H1 (cell line): ENCODE data around the gene JPT2. TPM values are rescaled to one million over a fixed set of nuclear protein-coding genes. Genes with fewer than 3 reads are reported as not detected.

Experiments
- CTCF ChIA-PET: fragments of 300-600 bp; sonication (Branson Sonifier 250); formaldehyde crosslinking; loops from one replicate; lab custom pipeline; 2021; ENCODE audit not compliant: partially characterized antibody; lab: Charles Lee
- POLR2A ChIA-PET: fragments of 300-600 bp; sonication (Branson Sonifier 250); formaldehyde crosslinking; loops from one replicate; lab custom pipeline; 2021; ENCODE audit warnings: inconsistent platforms; ENCODE audit not compliant: partially characterized antibody; lab: Charles Lee
- DNase-seq, 2 experiments: peaks; one replicate each; pipeline versions ENCODE4 v3.0.0 to v3.0.0-alpha.2; 2010 to 2022; ENCODE audit warnings: low spot score in 2 of 2, low read depth in 1 of 2, mixed read lengths in 1 of 2
- FAIRE-seq: peaks from 2 replicates; lab custom pipeline; 2011; peaks lifted over from hg19 to GRCh38; lab: Jason Lieb, UNC
- H2AFZ ChIP-seq: 2 replicates; pipeline ENCODE4 v1.8.1; 2012; ENCODE audit warnings: low read length, inconsistent platforms
- H2AK5ac ChIP-seq: 2 replicates; pipeline ENCODE4 v1.6.1; 2013; ENCODE audit warnings: low read depth, low read length
- H2BK120ac ChIP-seq: replicated peaks from 2 replicates; pipeline ENCODE3; 2013; ENCODE audit warnings: low read depth, low read length, inconsistent platforms
- H2BK12ac ChIP-seq: 2 replicates; pipeline ENCODE4 v1.6.1; 2013; ENCODE audit warnings: low read depth, low read length
- H2BK15ac ChIP-seq: 2 replicates; pipeline ENCODE4 v1.6.1; 2013; ENCODE audit warnings: low read length
- H2BK20ac ChIP-seq: 2 replicates; pipeline ENCODE4 v1.6.1; 2013; ENCODE audit warnings: low read length
- H2BK5ac ChIP-seq: 2 replicates; pipeline ENCODE4 v1.6.1; 2013; ENCODE audit warnings: low read depth, low read length
- H3K14ac ChIP-seq: 2 replicates; pipeline ENCODE4 v1.6.1; 2013; ENCODE audit warnings: inconsistent platforms; ENCODE audit not compliant: insufficient read length
- H3K18ac ChIP-seq: 2 replicates; pipeline ENCODE4 v1.6.1; 2013; ENCODE audit warnings: low read length; ENCODE audit errors: extremely low read depth
- H3K23ac ChIP-seq: 2 replicates; pipeline ENCODE4 v1.6.1; 2013; ENCODE audit warnings: inconsistent platforms; ENCODE audit not compliant: insufficient read length
- H3K23me2 ChIP-seq: 2 replicates; pipeline ENCODE4 v1.6.1; 2013; ENCODE audit warnings: low read depth, low read length
- H3K27ac ChIP-seq: 2 replicates; pipeline ENCODE4 v1.6.1; 2011; ENCODE audit warnings: low read depth, low read length, inconsistent platforms
- H3K27me3 ChIP-seq, 4 experiments: replicated peaks in 1 of 4; 1 replicate in 1 of 4; 2 replicates in 3 of 4; pipeline versions ENCODE4 v1.6.1 to v1.8.1; 2011 to 2013; ENCODE audit warnings: low read length in 3 of 4, mild to moderate bottlenecking in 3 of 4, inconsistent platforms in 2 of 4, mixed read lengths in 2 of 4, moderate library complexity in 1 of 4; ENCODE audit not compliant: control insufficient read depth in 3 of 4, insufficient read depth in 3 of 4; ENCODE audit errors: extremely low read depth in 1 of 4
- H3K36me3 ChIP-seq, 4 experiments: 2 replicates each; pipeline versions ENCODE4 v1.6.1 to v1.8.1; 2011 to 2013; ENCODE audit warnings: mild to moderate bottlenecking in 4 of 4, low read length in 3 of 4, moderate library complexity in 2 of 4, control low read depth in 1 of 4, inconsistent platforms in 1 of 4; ENCODE audit not compliant: insufficient read depth in 4 of 4, control insufficient read depth in 2 of 4
- H3K4ac ChIP-seq: replicated peaks from 2 replicates; pipeline ENCODE3; 2013; ENCODE audit warnings: low read length, low read depth, mixed read lengths, inconsistent platforms; ENCODE audit not compliant: insufficient read length
- H3K4me1 ChIP-seq, 4 experiments: replicated peaks in 1 of 4; 1 replicate in 1 of 4; 2 replicates in 3 of 4; pipeline versions ENCODE4 v1.6.1 to v1.8.1; 2011 to 2013; ENCODE audit warnings: low read length in 3 of 4, inconsistent platforms in 2 of 4, mixed read lengths in 1 of 4; ENCODE audit not compliant: insufficient read depth in 4 of 4, control insufficient read depth in 3 of 4
- H3K4me2 ChIP-seq, 2 experiments: 2 replicates each; pipeline versions ENCODE4 v1.6.1 to v1.8.1; 2011 to 2013; ENCODE audit warnings: low read depth in 2 of 2, low read length in 2 of 2, control low read depth in 1 of 2, inconsistent platforms in 1 of 2, mild to moderate bottlenecking in 1 of 2; ENCODE audit not compliant: insufficient read depth in 1 of 2
- H3K4me3 ChIP-seq, 4 experiments: fragments of 200-600, 300-600 bp in 1 of 4; sonication (generic), shearing (Covaris generic), sonication (Bioruptor Twin) in 1 of 4; 2 replicates each; pipeline versions ENCODE4 v1.5.1 to v1.8.1; 2011 to 2016; ENCODE audit warnings: low read length in 4 of 4, low read depth in 3 of 4, control low read depth in 2 of 4, inconsistent platforms in 2 of 4, mild to moderate bottlenecking in 2 of 4, mixed read lengths in 1 of 4, moderate library complexity in 1 of 4; ENCODE audit not compliant: insufficient read depth in 2 of 4; ENCODE audit errors: extremely low read depth in 1 of 4
- H3K56ac ChIP-seq: replicated peaks from 2 replicates; pipeline ENCODE3; 2013; ENCODE audit warnings: low read depth, mild to moderate bottlenecking, mixed read lengths, low read length, inconsistent platforms; ENCODE audit not compliant: insufficient read length
- H3K79me1 ChIP-seq: 2 replicates; pipeline ENCODE4 v1.6.1; 2013; ENCODE audit warnings: low read depth, low read length, control low read depth
- H3K79me2 ChIP-seq, 2 experiments: 2 replicates each; pipeline versions ENCODE4 v1.6.1 to v1.8.1; 2012 to 2013; ENCODE audit warnings: low read length in 2 of 2, mild to moderate bottlenecking in 2 of 2, inconsistent platforms in 1 of 2; ENCODE audit not compliant: insufficient read depth in 2 of 2, control insufficient read depth in 1 of 2
- H3K9ac ChIP-seq, 4 experiments: replicated peaks in 1 of 4; 1 replicate in 1 of 4; 2 replicates in 3 of 4; pipeline versions ENCODE4 v1.6.1 to v1.8.1; 2011 to 2013; ENCODE audit warnings: low read depth in 3 of 4, low read length in 3 of 4, control low read depth in 2 of 4, mild to moderate bottlenecking in 2 of 4, moderate library complexity in 2 of 4, inconsistent platforms in 1 of 4; ENCODE audit errors: extremely low read depth in 1 of 4
- H3K9me3 ChIP-seq, 2 experiments: 2 replicates each; pipeline versions ENCODE4 v1.6.1 to v1.8.1; 2012 to 2013; ENCODE audit warnings: mild to moderate bottlenecking in 2 of 2, moderate library complexity in 2 of 2, control low read depth in 1 of 2, inconsistent platforms in 1 of 2, low read depth in 1 of 2, low read length in 1 of 2, mixed read lengths in 1 of 2; ENCODE audit not compliant: insufficient read depth in 2 of 2
- H4K20me1 ChIP-seq, 2 experiments: replicated peaks in 1 of 2; 2 replicates each; pipeline versions ENCODE3 to v1.8.1; 2011 to 2013; ENCODE audit warnings: inconsistent platforms in 2 of 2, low read length in 2 of 2, mild to moderate bottlenecking in 1 of 2; ENCODE audit not compliant: insufficient read depth in 2 of 2, control insufficient read depth in 1 of 2
- H4K5ac ChIP-seq: 2 replicates; pipeline ENCODE4 v1.6.1; 2013; ENCODE audit warnings: low read length, low read depth, mixed read lengths, inconsistent platforms; ENCODE audit not compliant: insufficient read length
- H4K8ac ChIP-seq: 2 replicates; pipeline ENCODE4 v1.8.0; 2013; ENCODE audit warnings: mild to moderate bottlenecking, moderate library complexity, low read length, inconsistent platforms; ENCODE audit not compliant: insufficient read depth; ENCODE audit errors: extremely low read depth
- H4K91ac ChIP-seq: replicated peaks from 2 replicates; pipeline ENCODE3; 2013; ENCODE audit warnings: low read length, mixed read lengths, inconsistent platforms; ENCODE audit not compliant: insufficient read length
- POLR2AphosphoS5 ChIP-seq: IDR thresholded peaks from 2 replicates; pipeline ENCODE4 v1.6.1; 2011; ENCODE audit warnings: low read depth, low read length
- WGBS, 2 experiments: shearing (Covaris generic) in 1 of 2; methylation state at CpG; one replicate each; pipeline versions ENCODE4 v1.1.6 to v1.1.7; 2013 to 2015; ENCODE audit warnings: low lambda C conversion rate in 2 of 2, mixed read lengths in 2 of 2, inconsistent platforms in 1 of 2, low coverage in 1 of 2, missing lambda C conversion rate in 1 of 2; ENCODE audit not compliant: insufficient replicate concordance in 2 of 2, insufficient coverage in 1 of 2, insufficient read length in 1 of 2; ENCODE audit errors: extremely low coverage in 1 of 2, missing lambda C conversion rate in 1 of 2; 5-methylcytosine and 5-hydroxymethylcytosine counted together
- polyA plus RNA-seq, 7 experiments: library from polyadenylated mRNA; depleted of rRNA in 3 of 7; stranded (reverse) in 5 of 7; unstranded in 2 of 7; fragments of >200 nt in 5 of 7; fragments of 200-250 nt in 2 of 7; gene quantifications; 1 replicate in 5 of 7; 2 replicates in 1 of 7; 4 replicates in 1 of 7; pipeline versions ENCODE4 v1.2.1 to v1.2.3, GENCODE V29; 2011 to 2013; ENCODE audit warnings: missing spikeins in 2 of 7, mixed read lengths in 2 of 7
- total RNA-seq: library from RNA; stranded (reverse); fragmentation: NEBNext Ultra II Directional; extraction: Animal tissue kit (Norgen Biotek cat#: 25700); gene quantifications from 2 replicates; pipeline ENCODE4 v1.2.1, GENCODE V29; 2021

JPT2 gene
- total and polyA plus RNA-seq, 2 of the 8 experiments (the other 6 are each of a cell fraction or from before 2014, with no cell fraction given), result 67.6 to 197 TPM

DNA sequence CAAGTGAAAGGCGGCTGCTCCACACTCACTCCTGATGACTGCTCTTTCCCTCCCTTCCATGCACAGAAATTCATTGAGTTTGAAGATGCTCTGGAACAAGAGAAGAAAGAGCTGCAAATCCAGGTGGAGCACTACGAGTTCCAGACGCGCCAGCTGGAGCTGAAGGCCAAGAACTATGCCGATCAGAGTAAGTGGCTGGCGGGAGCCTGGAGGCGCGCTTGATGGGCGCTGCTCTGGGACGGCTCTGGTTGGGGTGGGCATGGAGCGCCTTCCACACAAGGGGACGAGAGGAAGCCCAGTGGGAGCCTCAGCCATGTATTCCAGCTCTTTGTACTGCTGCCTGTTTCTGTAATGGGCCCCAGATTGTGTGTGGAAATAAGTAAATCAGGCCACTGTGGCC lies 46.4 kb downstream of the JPT2 start:
- Histone ChIP-seq H4K91ac (no peak overlapping the region), H2BK12ac (no peak overlapping the region), H3K79me2 (no peaks in the 10 kb centered on the region; a peak in 2 of 4 replicates), H3K4ac (no peak overlapping the region), H2AFZ (no peak overlapping the region), H3K36me3 (peaks cover 0 to 4% (median 1%) of the 10 kb centered on the region in 4 experiments; a peak in 4 of 8 replicates), H3K9me3 (no peaks in the 10 kb centered on the region), H3K23ac (no peak overlapping the region), H4K5ac (no peak overlapping the region), H3K4me2 (no peak overlapping the region), H3K23me2 (no peaks in the 10 kb centered on the region), H3K79me1 (peaks cover 7% of the 10 kb centered on the region), H3K56ac (no peak overlapping the region), H3K4me1 (0 out of 7 replicates have a peak, but pooled peaks cover 0 to 2% (median 0%) of the 10 kb centered on the region in 4 experiments), H4K20me1 (peaks cover 0 to 16% of the 10 kb centered on the region in 2 experiments), H2AK5ac (no peak overlapping the region), H2BK20ac (no peak overlapping the region), H3K27me3 (no peaks in the 10 kb centered on the region), H4K8ac (no peak overlapping the region), H2BK5ac (no peak overlapping the region), H3K27ac (no peak overlapping the region), H3K4me3 (no peak overlapping the region), H3K14ac (no peak overlapping the region), H3K9ac (no peak overlapping the region; a peak in 1 of 7 replicates), H2BK15ac (no peak overlapping the region), H2BK120ac (no peak overlapping the region), H3K18ac (no peak overlapping the region)
- ChIA-PET CTCF (interaction anchor here (0.8 to 2.8 kb wide), 8 partner anchors 34 to 398 kb away, joined by 3 to 21 read pairs (median 4); partner anchors contain the start of gene JPT2), POLR2A (interaction anchor here (0.6 to 2.0 kb wide), 5 partner anchors 8 to 48 kb away, joined by 3 to 7 read pairs (median 4); partner anchors contain the start of genes EME2 and MRPS34)
- FAIRE-seq (no peak), DNase-seq (no peak)
- 89% methylated on average over 12 of the region's 12 CpGs; no CpG with 5 or more reads in 1 of the 2 experiments for WGBS, 2 experiments
- TF ChIP-seq POLR2AphosphoS5, result no peak
